ENCODE measurements around the gene PLXNA2. TPM values are rescaled to one million over a fixed set of nuclear protein-coding genes. Genes with fewer than 3 reads are reported as not detected.

The PLXNA2 gene
- total RNA-seq, 3 donors from 2014 or later = 0.15 to 0.71 (median 0.35) TPM

GRCh38 chr1:208030288-208031091 is 213.7 kb downstream of the PLXNA2 start:
- no peaks in the 10 kb centered on the region for H3K36me3 Mint-ChIP-seq (ENCODE audit: insufficient read depth)
- no peak for ATAC-seq
- H3K27me3 Mint-ChIP-seq (ENCODE audit: low read depth) = peaks cover 2% of the 10 kb centered on the region
- no peak overlapping the region for H3K4me3 Mint-ChIP-seq
- H3K9me3 Mint-ChIP-seq = no peaks in the 10 kb centered on the region
- DNase-seq = no peak
- H3K4me1 Mint-ChIP-seq (ENCODE audit: low read depth) = no peaks in the 10 kb centered on the region

- H3K36me3 Mint-ChIP-seq (ENCODE audit: insufficient read depth) = no peaks in the 10 kb centered on the region
- ATAC-seq (no peak), DNase-seq (no peak)
- H3K9me3 Mint-ChIP-seq = no peaks in the 10 kb centered on the region
- H3K4me1 Mint-ChIP-seq (ENCODE audit: low read depth) = no peaks in the 10 kb centered on the region
- H3K27me3 Mint-ChIP-seq (ENCODE audit: low read depth) = no peaks in the 10 kb centered on the region
- no peak overlapping the region for H3K4me3 Mint-ChIP-seq
Measured at GRCh38 chr1:208029381-208030287, 214.6 kb downstream of the PLXNA2 start.

- Mint-ChIP-seq H3K9me3 (no peaks in the 10 kb centered on the region), H3K4me1 (ENCODE audit: low read depth) (no peaks in the 10 kb centered on the region), H3K36me3 (ENCODE audit: insufficient read depth) (no peaks in the 10 kb centered on the region), H3K27me3 (ENCODE audit: low read depth) (no peaks in the 10 kb centered on the region), H3K4me3 (no peak overlapping the region)
- ATAC-seq = no peak
- no peak for DNase-seq
Measured at GRCh38 chr1:208028526-208028925, 215.7 kb downstream of the PLXNA2 start.

GRCh38 chr1:208027861-208028260 is 216.3 kb downstream of the PLXNA2 start:
- Mint-ChIP-seq H3K27me3 (ENCODE audit: low read depth) (no peaks in the 10 kb centered on the region), H3K4me3 (no peak overlapping the region), H3K4me1 (ENCODE audit: low read depth) (no peaks in the 10 kb centered on the region), H3K36me3 (ENCODE audit: insufficient read depth) (no peaks in the 10 kb centered on the region), H3K9me3 (no peaks in the 10 kb centered on the region)
- no peak for ATAC-seq
- DNase-seq = no peak

- no peak for DNase-seq
- H3K4me3 Mint-ChIP-seq = no peak overlapping the region
- H3K4me1 Mint-ChIP-seq (ENCODE audit: low read depth) = no peaks in the 10 kb centered on the region
- no peaks in the 10 kb centered on the region for H3K9me3 Mint-ChIP-seq
- no peak for ATAC-seq
- peaks cover 2% of the 10 kb centered on the region for H3K27me3 Mint-ChIP-seq (ENCODE audit: low read depth)
- no peaks in the 10 kb centered on the region for H3K36me3 Mint-ChIP-seq (ENCODE audit: insufficient read depth)
Measured at GRCh38 chr1:208026880-208027438, 217.2 kb downstream of the PLXNA2 start.

GRCh38 chr1:208025031-208025430 is 219.2 kb downstream of the PLXNA2 start:
- no peak overlapping the region for H3K4me3 Mint-ChIP-seq
- ATAC-seq (no peak), DNase-seq (no peak)
- peaks cover 2% of the 10 kb centered on the region for H3K27me3 Mint-ChIP-seq (ENCODE audit: low read depth)
- no peaks in the 10 kb centered on the region for H3K4me1 Mint-ChIP-seq (ENCODE audit: low read depth)
- no peaks in the 10 kb centered on the region for H3K9me3 Mint-ChIP-seq
- no peaks in the 10 kb centered on the region for H3K36me3 Mint-ChIP-seq (ENCODE audit: insufficient read depth)

GRCh38 chr1:208024406-208024805 is 219.8 kb downstream of the PLXNA2 start:
- no peak overlapping the region for H3K4me3 Mint-ChIP-seq

GRCh38 chr1:208019257-208019656 is 224.9 kb downstream of the PLXNA2 start:
- Mint-ChIP-seq H3K27me3 (ENCODE audit: low read depth) (peaks cover 5% of the 10 kb centered on the region), H3K4me3 (no peak overlapping the region), H3K4me1 (ENCODE audit: low read depth) (no peaks in the 10 kb centered on the region), H3K9me3 (no peaks in the 10 kb centered on the region), H3K36me3 (ENCODE audit: insufficient read depth) (no peaks in the 10 kb centered on the region)
- DNase-seq = no peak
- ATAC-seq = no peak

More at GRCh38 chr1:208024406-208024805, 219.8 kb downstream of the PLXNA2 start:
- H3K9me3 Mint-ChIP-seq = no peaks in the 10 kb centered on the region
- DNase-seq (no peak), ATAC-seq (no peak)
- no peaks in the 10 kb centered on the region for H3K36me3 Mint-ChIP-seq (ENCODE audit: insufficient read depth)
- peaks cover 2% of the 10 kb centered on the region for H3K27me3 Mint-ChIP-seq (ENCODE audit: low read depth)
- H3K4me1 Mint-ChIP-seq (ENCODE audit: low read depth) = no peaks in the 10 kb centered on the region

GRCh38 chr1:208015255-208015654 is 228.9 kb downstream of the PLXNA2 start:
- DNase-seq (no peak), ATAC-seq (no peak)
- no peaks in the 10 kb centered on the region for H3K9me3 Mint-ChIP-seq
- H3K4me3 Mint-ChIP-seq = no peak overlapping the region
- no peaks in the 10 kb centered on the region for H3K4me1 Mint-ChIP-seq (ENCODE audit: low read depth)
- H3K36me3 Mint-ChIP-seq (ENCODE audit: insufficient read depth) = no peaks in the 10 kb centered on the region
- peaks cover 3% of the 10 kb centered on the region for H3K27me3 Mint-ChIP-seq (ENCODE audit: low read depth)

GRCh38 chr1:208013210-208013609 is 231.0 kb downstream of the PLXNA2 start:
- DNase-seq (no peak), ATAC-seq (no peak)
- H3K36me3 Mint-ChIP-seq (ENCODE audit: insufficient read depth) = no peaks in the 10 kb centered on the region
- no peaks in the 10 kb centered on the region for H3K9me3 Mint-ChIP-seq
- H3K4me3 Mint-ChIP-seq = no peak overlapping the region
- H3K27me3 Mint-ChIP-seq (ENCODE audit: low read depth) = peaks cover 2% of the 10 kb centered on the region
- no peaks in the 10 kb centered on the region for H3K4me1 Mint-ChIP-seq (ENCODE audit: low read depth)

GRCh38 chr1:208012721-208013120 is 231.5 kb downstream of the PLXNA2 start:
- Mint-ChIP-seq H3K9me3 (no peaks in the 10 kb centered on the region), H3K4me3 (no peak overlapping the region), H3K27me3 (ENCODE audit: low read depth) (no peaks in the 10 kb centered on the region), H3K4me1 (ENCODE audit: low read depth) (no peaks in the 10 kb centered on the region), H3K36me3 (ENCODE audit: insufficient read depth) (no peaks in the 10 kb centered on the region)
- DNase-seq (no peak), ATAC-seq (no peak)

GRCh38 chr1:208010487-208011071 is 233.6 kb downstream of the PLXNA2 start:
- no peak for ATAC-seq

GRCh38 chr1:208009706-208010444 is 234.3 kb downstream of the PLXNA2 start:
- DNase-seq (no peak), ATAC-seq (no peak)
- H3K36me3 Mint-ChIP-seq (ENCODE audit: insufficient read depth) = no peaks in the 10 kb centered on the region
- no peaks in the 10 kb centered on the region for H3K27me3 Mint-ChIP-seq (ENCODE audit: low read depth)
- no peaks in the 10 kb centered on the region for H3K4me1 Mint-ChIP-seq (ENCODE audit: low read depth)
- H3K9me3 Mint-ChIP-seq = no peaks in the 10 kb centered on the region
- H3K4me3 Mint-ChIP-seq = no peak overlapping the region

More at GRCh38 chr1:208010487-208011071, 233.6 kb downstream of the PLXNA2 start:
- Mint-ChIP-seq H3K27me3 (ENCODE audit: low read depth) (no peaks in the 10 kb centered on the region), H3K9me3 (no peaks in the 10 kb centered on the region), H3K36me3 (ENCODE audit: insufficient read depth) (no peaks in the 10 kb centered on the region), H3K4me3 (no peak overlapping the region), H3K4me1 (ENCODE audit: low read depth) (no peaks in the 10 kb centered on the region)
- DNase-seq = no peak

- no peak overlapping the region for H3K4me3 Mint-ChIP-seq
- DNase-seq (no peak), ATAC-seq (no peak)
- H3K36me3 Mint-ChIP-seq (ENCODE audit: insufficient read depth) = no peaks in the 10 kb centered on the region
- H3K9me3 Mint-ChIP-seq = no peaks in the 10 kb centered on the region
- H3K27me3 Mint-ChIP-seq (ENCODE audit: low read depth) = no peaks in the 10 kb centered on the region
- H3K4me1 Mint-ChIP-seq (ENCODE audit: low read depth) = no peaks in the 10 kb centered on the region
Measured at GRCh38 chr1:208009303-208009702, 234.9 kb downstream of the PLXNA2 start.
